ENCODE data around the gene TMEM52. TPM values are rescaled to one million over a fixed set of nuclear protein-coding genes. Genes with fewer than 3 reads are reported as not detected.

Gene TMEM52
- total RNA-seq, 3 donors from 2014 or later (not counting 1 experiment from before 2014, with no cell fraction given) = 0.41 TPM; not detected in 2

DNA sequence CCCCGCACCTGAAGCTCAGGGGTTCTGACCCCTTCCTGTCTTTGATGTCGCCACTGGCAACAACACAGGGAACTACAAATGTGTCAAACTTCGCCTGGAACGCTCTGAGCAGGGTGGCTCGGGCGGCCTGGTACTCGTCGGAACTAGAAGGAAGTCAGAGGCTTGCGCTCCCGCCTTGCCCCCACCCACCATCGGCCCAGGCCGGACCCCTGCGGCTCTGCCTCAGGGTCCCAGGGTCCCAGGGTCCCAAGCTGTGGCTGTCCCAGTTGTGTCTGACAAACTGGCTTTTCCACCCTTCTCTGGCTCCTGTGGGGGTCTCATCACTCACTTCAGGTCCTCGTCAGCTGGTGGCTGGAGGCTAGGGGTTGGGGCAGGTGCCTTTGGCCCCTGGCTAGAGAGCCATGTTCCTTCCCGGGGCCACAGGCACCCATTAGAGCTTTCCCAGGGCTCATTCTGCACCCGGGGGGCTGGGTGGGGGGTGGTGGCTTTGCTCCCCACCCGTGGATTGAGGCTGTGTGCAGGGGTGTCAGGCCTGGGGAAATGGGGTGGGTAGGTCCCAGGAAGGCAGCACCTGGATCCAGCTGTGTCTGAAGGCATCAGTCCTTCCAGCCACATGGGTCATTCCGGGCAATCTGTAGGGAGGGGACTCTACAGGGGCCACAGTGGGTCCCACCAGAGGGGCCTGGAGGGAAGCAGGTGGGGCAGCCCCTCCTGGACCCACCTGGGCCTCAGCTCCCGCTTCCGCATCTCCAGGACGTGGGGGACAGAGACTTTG, 8.0 kb upstream of the TMEM52 start:
- Histone ChIP-seq H3K9me3 (ENCODE audit: control insufficient read depth, insufficient read depth, low read length) (no peaks in the 10 kb centered on the region), H3K27ac (ENCODE audit: low read length) (no peak overlapping the region), H3K4me3 (ENCODE audit: low read length) (no peak overlapping the region), H3K36me3 (ENCODE audit: control insufficient read depth, insufficient read depth, low read length) (no peaks in the 10 kb centered on the region), H3K4me1 (ENCODE audit: control insufficient read depth, insufficient read depth, low read length) (no peaks in the 10 kb centered on the region), H3K27me3 (ENCODE audit: control insufficient read depth, insufficient read depth, low read length) (no peaks in the 10 kb centered on the region)
- Mint-ChIP-seq H3K36me3 (no peaks in the 10 kb centered on the region), H3K4me3 (no peak overlapping the region), H3K4me1 (no peaks in the 10 kb centered on the region), H3K27ac (no peak overlapping the region), H3K27me3 (ENCODE audit: low read depth in 2 of 2) (no peaks in the 10 kb centered on the region), H3K9me3 (no peaks in the 10 kb centered on the region)
- WGBS (ENCODE audit: insufficient coverage) = 77% methylated on average over 21 of the region's 21 CpGs
- intact Hi-C loops (cut with micrococcal nuclease) = no loop called here
- no peak for ATAC-seq
- TF ChIP-seq, protein P1, sequence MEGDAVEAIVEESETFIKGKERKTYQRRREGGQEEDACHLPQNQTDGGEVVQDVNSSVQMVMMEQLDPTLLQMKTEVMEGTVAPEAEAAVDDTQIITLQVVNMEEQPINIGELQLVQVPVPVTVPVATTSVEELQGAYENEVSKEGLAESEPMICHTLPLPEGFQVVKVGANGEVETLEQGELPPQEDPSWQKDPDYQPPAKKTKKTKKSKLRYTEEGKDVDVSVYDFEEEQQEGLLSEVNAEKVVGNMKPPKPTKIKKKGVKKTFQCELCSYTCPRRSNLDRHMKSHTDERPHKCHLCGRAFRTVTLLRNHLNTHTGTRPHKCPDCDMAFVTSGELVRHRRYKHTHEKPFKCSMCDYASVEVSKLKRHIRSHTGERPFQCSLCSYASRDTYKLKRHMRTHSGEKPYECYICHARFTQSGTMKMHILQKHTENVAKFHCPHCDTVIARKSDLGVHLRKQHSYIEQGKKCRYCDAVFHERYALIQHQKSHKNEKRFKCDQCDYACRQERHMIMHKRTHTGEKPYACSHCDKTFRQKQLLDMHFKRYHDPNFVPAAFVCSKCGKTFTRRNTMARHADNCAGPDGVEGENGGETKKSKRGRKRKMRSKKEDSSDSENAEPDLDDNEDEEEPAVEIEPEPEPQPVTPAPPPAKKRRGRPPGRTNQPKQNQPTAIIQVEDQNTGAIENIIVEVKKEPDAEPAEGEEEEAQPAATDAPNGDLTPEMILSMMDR (IDR thresholded peaks at IDR 0.05) = no peak
- DNase-seq = no peak

DNA sequence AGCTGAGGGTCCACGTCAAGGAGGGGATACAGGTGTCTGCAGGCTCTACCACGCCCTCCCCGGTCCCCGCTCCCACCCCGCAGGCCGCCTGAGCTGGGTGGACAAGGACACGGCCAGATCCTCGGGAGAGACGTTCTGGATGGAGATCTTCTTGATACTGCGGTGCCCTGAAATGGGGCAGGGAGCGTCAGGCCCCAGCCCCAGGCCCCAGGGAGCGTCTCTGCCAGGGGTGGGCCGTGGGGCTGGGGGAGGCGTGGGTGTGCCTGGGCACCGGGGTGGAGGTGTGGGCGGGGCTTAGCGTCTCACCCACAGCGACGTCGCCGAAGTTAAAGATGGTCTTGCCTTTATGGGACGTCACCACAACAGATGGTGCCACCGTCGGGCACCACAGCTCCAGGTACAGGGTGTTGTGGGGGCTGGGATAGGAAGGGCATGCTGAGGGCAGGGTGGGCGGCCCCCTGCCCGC, 7.3 kb upstream of the TMEM52 start:
- intact Hi-C loops (cut with micrococcal nuclease) = no loop called here
- DNase-seq = no peak

DNA sequence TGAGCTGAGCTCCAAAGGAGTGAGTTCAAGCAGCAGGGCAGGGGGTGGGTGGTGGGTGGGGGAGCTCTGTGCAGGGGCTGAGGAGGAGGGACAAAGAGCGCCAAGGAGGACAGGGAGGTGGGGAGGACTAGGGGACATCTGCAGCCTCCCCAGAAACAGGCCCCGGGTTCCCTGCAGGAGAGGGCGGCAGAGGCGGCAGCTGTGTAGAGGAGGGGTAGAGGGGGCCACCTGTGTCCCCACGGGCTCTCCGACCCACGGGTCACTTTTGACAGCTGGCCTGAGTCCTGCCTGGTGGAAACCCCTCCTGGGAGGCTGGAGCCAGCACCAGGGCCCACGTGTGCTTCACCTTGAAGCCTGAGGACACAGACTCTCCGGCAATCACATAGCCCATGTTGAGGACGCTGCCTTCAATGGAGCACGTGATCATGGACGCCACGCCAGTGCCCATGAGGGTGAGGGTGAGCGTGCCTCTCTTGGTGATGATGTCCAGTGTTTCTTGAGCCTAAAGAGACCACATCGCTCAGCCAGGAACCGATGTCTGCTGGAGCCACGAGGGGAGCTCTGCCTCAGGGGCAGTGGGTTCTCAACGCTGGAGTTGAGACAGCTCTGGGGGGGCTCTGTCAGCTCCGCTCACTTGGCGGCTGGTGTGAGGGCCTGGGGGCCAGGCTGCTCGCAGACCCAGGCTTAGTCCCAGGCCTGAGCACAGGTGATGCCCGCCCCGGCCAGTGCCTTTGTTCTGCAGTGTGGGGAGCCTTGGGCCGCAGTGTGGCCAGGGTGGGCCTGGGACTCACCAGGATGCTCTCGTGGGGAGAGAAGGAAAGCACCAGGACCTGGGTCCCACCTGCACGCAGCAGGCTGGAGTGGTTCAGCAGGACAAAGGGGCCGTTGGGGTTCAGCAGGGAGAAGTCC, 6.6 kb upstream of the TMEM52 start:
- DNase-seq (no peak), ATAC-seq (no peak)
- no peaks in the 10 kb centered on the region for H3K36me3 Mint-ChIP-seq
- H3K4me3 ChIP-seq (ENCODE audit: low read length) = no peak overlapping the region
- H3K9me3 ChIP-seq (ENCODE audit: control insufficient read depth, insufficient read depth, low read length) = no peaks in the 10 kb centered on the region
- no peaks in the 10 kb centered on the region for H3K27me3 ChIP-seq (ENCODE audit: control insufficient read depth, insufficient read depth, low read length)
- WGBS (ENCODE audit: insufficient coverage) = 86% methylated on average over 27 of the region's 27 CpGs
- no peak overlapping the region for H3K4me3 Mint-ChIP-seq
- intact Hi-C loops (cut with micrococcal nuclease) = no loop called here
- H3K9me3 Mint-ChIP-seq = no peaks in the 10 kb centered on the region
- H3K4me1 ChIP-seq (ENCODE audit: control insufficient read depth, insufficient read depth, low read length) = no peaks in the 10 kb centered on the region
- TF ChIP-seq, protein P1 (IDR thresholded peaks at IDR 0.05) = no peak
- no peaks in the 10 kb centered on the region for H3K36me3 ChIP-seq (ENCODE audit: control insufficient read depth, insufficient read depth, low read length)
- no peaks in the 10 kb centered on the region for H3K27me3 Mint-ChIP-seq (ENCODE audit: low read depth in 2 of 2)
- no peak overlapping the region for H3K27ac ChIP-seq (ENCODE audit: low read length)
- no peak overlapping the region for H3K27ac Mint-ChIP-seq
- H3K4me1 Mint-ChIP-seq = no peaks in the 10 kb centered on the region

More for the DNA sequence above, 7.3 kb upstream of the TMEM52 start:
- H3K27me3 Mint-ChIP-seq (ENCODE audit: low read depth in 2 of 2) = no peaks in the 10 kb centered on the region
- no peak overlapping the region for H3K4me3 Mint-ChIP-seq
- Histone ChIP-seq H3K4me1 (ENCODE audit: control insufficient read depth, insufficient read depth, low read length) (no peaks in the 10 kb centered on the region), H3K27me3 (ENCODE audit: control insufficient read depth, insufficient read depth, low read length) (no peaks in the 10 kb centered on the region), H3K27ac (ENCODE audit: low read length) (no peak overlapping the region), H3K9me3 (ENCODE audit: control insufficient read depth, insufficient read depth, low read length) (no peaks in the 10 kb centered on the region), H3K4me3 (ENCODE audit: low read length) (no peak overlapping the region), H3K36me3 (ENCODE audit: control insufficient read depth, insufficient read depth, low read length) (no peaks in the 10 kb centered on the region)
- TF ChIP-seq, protein P1 (IDR thresholded peaks at IDR 0.05) = no peak
- H3K27ac Mint-ChIP-seq = no peak overlapping the region
- H3K9me3 Mint-ChIP-seq = no peaks in the 10 kb centered on the region
- WGBS (ENCODE audit: insufficient coverage) = 78% methylated on average over 26 of the region's 26 CpGs
- H3K4me1 Mint-ChIP-seq = no peaks in the 10 kb centered on the region
- ATAC-seq = no peak
- H3K36me3 Mint-ChIP-seq = no peaks in the 10 kb centered on the region

Measured in natural killer cell (primary cell).